ENCODE data around the gene EIF1B.

GRCh38 chr3:40328374-40328773, 18.9 kb downstream of the EIF1B start:
- TF ChIP-seq TCF12 (IDR thresholded peaks at IDR 0.05; ENCODE audit: low read depth) (no peak), YY1 (IDR thresholded peaks at IDR 0.05; ENCODE audit: low read depth) (no peak), RAD21 (IDR thresholded peaks at IDR 0.05; ENCODE audit: low read depth) (no peak), REST (IDR thresholded peaks at IDR 0.05; ENCODE audit: low read depth) (no peak), ZBTB7A (IDR thresholded peaks at IDR 0.05; ENCODE audit: low read depth) (no peak), FOXM1 (IDR thresholded peaks at IDR 0.05; ENCODE audit: borderline replicate concordance, low read depth) (no peak), TEAD4 (IDR thresholded peaks at IDR 0.05) (no peak), EP300 (IDR thresholded peaks at IDR 0.05; ENCODE audit: borderline replicate concordance) (no peak), MAX (IDR thresholded peaks at IDR 0.05) (no peak)
